Breast epithelium (tissue), 4 donors: ENCODE results near the gene ZNF780B. TPM values are rescaled to one million over a fixed set of nuclear protein-coding genes. Genes with fewer than 3 reads are reported as not detected.

Experiments used
- DNase-seq, 2 donors: peaks; one replicate each; pipeline ENCODE4 v3.0.0-alpha.2; 2019; ENCODE audit warnings: low spot score in 2 of 2
- H3K27ac ChIP-seq, 2 donors: fragments of 200-600 bp; sonication (generic) in 1 of 2; one replicate each; pipeline ENCODE4 v1.5.1; 2016 to 2019; ENCODE audit warnings: mild to moderate bottlenecking in 1 of 2
- H3K27me3 ChIP-seq, 2 donors: fragments of 200-600 bp; sonication (generic) in 1 of 2; one replicate each; pipeline versions ENCODE4 v1.5.1 to v1.6.0; 2017 to 2019; ENCODE audit warnings: control low read depth in 1 of 2, mild to moderate bottlenecking in 1 of 2
- H3K36me3 ChIP-seq: fragments of 200-600 bp; one replicate; pipeline ENCODE4 v1.5.1; 2019
- H3K4me1 ChIP-seq, 2 donors: fragments of 200-600 bp; sonication (generic); one replicate each; pipeline ENCODE4 v1.5.1; 2016 to 2019; ENCODE audit warnings: control low read depth in 1 of 2
- H3K4me3 ChIP-seq, 3 donors: fragments of 200-600 bp; sonication (generic); 1 replicate in 2 of 3; 2 replicates in 1 of 3; pipeline ENCODE4 v1.5.1; 2016 to 2019; ENCODE audit warnings: mild to moderate bottlenecking in 3 of 3, moderate library complexity in 2 of 3
- H3K9me3 ChIP-seq, 2 donors: fragments of 200-600 bp; sonication (generic) in 1 of 2; one replicate each; pipeline ENCODE4 v1.5.1; 2016 to 2019; ENCODE audit warnings: control low read depth in 1 of 2
- CTCF ChIP-seq, 3 donors: fragments of 450-650 bp; IDR thresholded peaks; one replicate each; pipeline ENCODE4 v1.5.1; 2016 to 2017; ENCODE audit warnings: antibody characterized with exemption in 3 of 3, mild to moderate bottlenecking in 3 of 3, moderate library complexity in 3 of 3
- POLR2A ChIP-seq: fragments of 450-650 bp; IDR thresholded peaks from one replicate; pipeline ENCODE4 v1.6.1; 2016; ENCODE audit warnings: antibody characterized with exemption, mild to moderate bottlenecking, moderate library complexity
- POLR2AphosphoS5 ChIP-seq, 3 donors: sonication (generic); formaldehyde crosslinking; IDR thresholded peaks; one replicate each; pipeline ENCODE4 v1.6.1; 2017; ENCODE audit warnings: antibody characterized with exemption in 3 of 3
- intact Hi-C: fragments of 100-400 bp; cut with DNase I; formaldehyde crosslinking; loops from one replicate; pipeline ENCODE4 v1.15.1; 2023; ENCODE audit warnings: low total_unique reads
- total RNA-seq, 3 donors: library from RNA; depleted of rRNA; stranded (reverse); fragments of >200 nt; gene quantifications; one replicate each; pipeline ENCODE4 v1.1.0, GENCODE V29; 2016

Gene ZNF780B
- total RNA-seq, 3 donors from 2014 or later, result 12.5 to 30.4 (median 28.8) TPM

DNA sequence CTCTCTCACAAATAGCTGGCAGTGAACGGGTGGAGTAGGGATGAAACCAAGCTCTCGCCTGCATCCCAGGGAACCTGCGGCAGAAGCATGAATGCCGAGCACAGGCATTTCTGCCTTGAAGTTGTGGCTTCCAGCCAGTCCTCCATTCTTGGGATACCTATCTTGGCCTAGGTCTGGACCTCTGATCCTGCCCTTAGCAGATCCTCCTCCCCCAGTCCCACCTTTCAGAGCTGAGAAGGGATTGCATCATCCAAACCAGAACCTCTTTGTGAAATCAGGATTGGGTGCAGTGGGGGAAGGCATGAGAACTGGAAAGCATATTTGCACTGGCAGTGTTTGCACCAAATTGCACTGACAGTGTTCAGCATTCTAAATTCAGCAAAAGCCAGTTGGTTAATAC, 28.9 kb upstream of the ZNF780B start:
- intact Hi-C loops, result loop anchor here (5.0 kb wide), 1 partner anchor 788 kb away; the partner anchor contains the start of gene IFNL1

GRCh38 chr19:40081411-40081810, 25.4 kb upstream of the ZNF780B start:
- Histone ChIP-seq H3K27me3 (no peaks in the 10 kb centered on the region), H3K9me3 (peaks cover 0 to 21% of the 10 kb centered on the region in 2 donors), H3K36me3 (peaks cover 12% of the 10 kb centered on the region), H3K4me1 (no peaks in the 10 kb centered on the region), H3K4me3 (no peak overlapping the region), H3K27ac (no peak overlapping the region)
- intact Hi-C loops, result loop anchor here (5.0 kb wide), 1 partner anchor 784 kb away; the partner anchor contains the start of gene IFNL1
- DNase-seq, result no peak
- TF ChIP-seq POLR2A, result no peak
- TF ChIP-seq POLR2AphosphoS5 (IDR thresholded peaks at IDR 0.05), result no peak
- TF ChIP-seq CTCF (IDR thresholded peaks at IDR 0.05), result no peak

More for the DNA sequence above, 28.9 kb upstream of the ZNF780B start:
- no peak overlapping the region for H3K27ac ChIP-seq
- DNase-seq, result no peak
- peaks cover 10% of the 10 kb centered on the region for H3K36me3 ChIP-seq
- H3K27me3 ChIP-seq, result no peaks in the 10 kb centered on the region
- no peaks in the 10 kb centered on the region for H3K4me1 ChIP-seq
- peaks cover 0 to 7% of the 10 kb centered on the region in 2 donors for H3K9me3 ChIP-seq
- no peak overlapping the region for H3K4me3 ChIP-seq
- no peak for TF ChIP-seq POLR2A
- TF ChIP-seq CTCF (IDR thresholded peaks at IDR 0.05), result no peak
- TF ChIP-seq POLR2AphosphoS5 (IDR thresholded peaks at IDR 0.05), result no peak

DNA sequence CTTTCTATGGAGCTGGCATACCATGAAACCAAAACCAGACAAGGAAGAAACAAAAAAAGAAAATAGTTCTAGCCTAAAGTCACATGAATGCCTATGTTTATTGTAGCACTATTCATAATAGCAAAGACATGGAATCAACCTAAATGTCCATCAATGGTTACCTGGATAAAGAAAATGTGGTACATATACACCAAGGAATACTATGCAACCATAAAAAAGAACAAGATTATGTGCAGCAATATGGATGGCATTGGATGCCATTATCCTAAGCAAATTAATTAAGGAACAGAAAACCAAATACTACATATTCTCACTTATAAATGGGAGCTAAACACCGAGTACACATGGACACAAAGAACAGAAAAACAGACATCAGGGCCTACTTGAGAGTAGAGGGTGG, 24.3 kb upstream of the ZNF780B start:
- peaks cover 0 to 25% of the 10 kb centered on the region in 2 donors for H3K9me3 ChIP-seq
- no peaks in the 10 kb centered on the region for H3K4me1 ChIP-seq
- no peak for DNase-seq
- H3K4me3 ChIP-seq, result no peak overlapping the region
- H3K27me3 ChIP-seq, result no peaks in the 10 kb centered on the region
- H3K36me3 ChIP-seq, result peaks cover 19% of the 10 kb centered on the region
- H3K27ac ChIP-seq, result no peak overlapping the region
- TF ChIP-seq CTCF (IDR thresholded peaks at IDR 0.05) (no peak), POLR2A (no peak), POLR2AphosphoS5 (IDR thresholded peaks at IDR 0.05) (no peak)
- intact Hi-C loops, result loop anchor here (5.0 kb wide), 1 partner anchor 783 kb away; the partner anchor contains the start of gene IFNL1

- Histone ChIP-seq H3K4me1 (no peaks in the 10 kb centered on the region), H3K27ac (no peak overlapping the region), H3K9me3 (peaks cover 15 to 44% of the 10 kb centered on the region in 2 donors), H3K36me3 (peaks cover 19% of the 10 kb centered on the region), H3K27me3 (no peaks in the 10 kb centered on the region), H3K4me3 (no peak overlapping the region)
- intact Hi-C loops, result no loop called here
- TF ChIP-seq CTCF (IDR thresholded peaks at IDR 0.05), result no peak
- TF ChIP-seq POLR2AphosphoS5 (IDR thresholded peaks at IDR 0.05), result no peak
- TF ChIP-seq POLR2A, result no peak
- DNase-seq, result no peak
Measured at GRCh38 chr19:40078377-40078776, 22.3 kb upstream of the ZNF780B start.

GRCh38 chr19:40070058-40070457, 14.0 kb upstream of the ZNF780B start:
- intact Hi-C loops, result no loop called here

More at GRCh38 chr19:40070058-40070457, 14.0 kb upstream of the ZNF780B start:
- H3K27ac ChIP-seq, result no peak overlapping the region
- H3K4me3 ChIP-seq, result no peak overlapping the region
- no peaks in the 10 kb centered on the region for H3K27me3 ChIP-seq
- no peak for DNase-seq
- no peak for TF ChIP-seq CTCF (IDR thresholded peaks at IDR 0.05)
- TF ChIP-seq POLR2AphosphoS5 (IDR thresholded peaks at IDR 0.05), result no peak
- H3K9me3 ChIP-seq, result peaks cover 26 to 31% of the 10 kb centered on the region in 2 donors
- H3K36me3 ChIP-seq, result no peaks in the 10 kb centered on the region
- H3K4me1 ChIP-seq, result no peaks in the 10 kb centered on the region
